ENCODE measurements around the gene DTNA.

Gene DTNA

DNA sequence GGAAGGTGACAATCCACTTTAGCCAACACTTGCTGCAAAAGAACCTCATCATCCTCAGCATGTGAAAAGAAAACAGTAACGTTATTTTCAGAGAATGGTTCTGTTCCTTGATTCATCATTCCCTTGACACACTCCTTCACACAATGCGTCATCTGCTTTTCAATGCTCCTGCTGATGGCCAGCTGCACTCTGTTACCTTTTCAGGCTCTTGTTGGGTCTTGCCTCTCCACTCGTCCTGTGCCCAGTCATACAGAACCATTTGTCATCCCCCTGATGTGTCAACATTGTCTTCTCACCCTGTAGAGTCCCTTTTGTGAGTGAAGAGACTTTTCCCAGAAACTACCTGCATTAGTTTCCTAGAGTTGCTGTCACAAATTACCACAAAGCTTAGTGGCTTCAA lies 12.2 kb upstream of the DTNA start:
- no peak overlapping the region for H3K9ac ChIP-seq (ENCODE audit: low read length)
- no peak overlapping the region for H3K4me3 ChIP-seq (ENCODE audit: low read depth, low read length, poor library complexity, severe bottlenecking)
- TF ChIP-seq, protein P1, sequence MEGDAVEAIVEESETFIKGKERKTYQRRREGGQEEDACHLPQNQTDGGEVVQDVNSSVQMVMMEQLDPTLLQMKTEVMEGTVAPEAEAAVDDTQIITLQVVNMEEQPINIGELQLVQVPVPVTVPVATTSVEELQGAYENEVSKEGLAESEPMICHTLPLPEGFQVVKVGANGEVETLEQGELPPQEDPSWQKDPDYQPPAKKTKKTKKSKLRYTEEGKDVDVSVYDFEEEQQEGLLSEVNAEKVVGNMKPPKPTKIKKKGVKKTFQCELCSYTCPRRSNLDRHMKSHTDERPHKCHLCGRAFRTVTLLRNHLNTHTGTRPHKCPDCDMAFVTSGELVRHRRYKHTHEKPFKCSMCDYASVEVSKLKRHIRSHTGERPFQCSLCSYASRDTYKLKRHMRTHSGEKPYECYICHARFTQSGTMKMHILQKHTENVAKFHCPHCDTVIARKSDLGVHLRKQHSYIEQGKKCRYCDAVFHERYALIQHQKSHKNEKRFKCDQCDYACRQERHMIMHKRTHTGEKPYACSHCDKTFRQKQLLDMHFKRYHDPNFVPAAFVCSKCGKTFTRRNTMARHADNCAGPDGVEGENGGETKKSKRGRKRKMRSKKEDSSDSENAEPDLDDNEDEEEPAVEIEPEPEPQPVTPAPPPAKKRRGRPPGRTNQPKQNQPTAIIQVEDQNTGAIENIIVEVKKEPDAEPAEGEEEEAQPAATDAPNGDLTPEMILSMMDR (IDR thresholded peaks at IDR 0.05; ENCODE audit: low read length), result no peak
- no peak for TF ChIP-seq EZH2 (IDR thresholded peaks at IDR 0.05; ENCODE audit: borderline replicate concordance, low read length)
- H3K4me2 ChIP-seq (ENCODE audit: low read length), result no peak overlapping the region
- H3K36me3 ChIP-seq (ENCODE audit: insufficient read depth, low read length), result no peaks in the 10 kb centered on the region
- H3K79me2 ChIP-seq (ENCODE audit: insufficient read depth, low read length), result no peaks in the 10 kb centered on the region
- no peaks in the 10 kb centered on the region for H4K20me1 ChIP-seq (ENCODE audit: insufficient read depth, low read length)
- no peaks in the 10 kb centered on the region for H3K4me1 ChIP-seq (ENCODE audit: insufficient read depth, low read length, severe bottlenecking)
- H3F3A ChIP-seq (ENCODE audit: insufficient read depth, low read length), result no peaks in the 10 kb centered on the region
- no peak overlapping the region for H3K27ac ChIP-seq (ENCODE audit: low read depth, low read length, poor library complexity, severe bottlenecking)
- H3K9me2 ChIP-seq (ENCODE audit: low read depth, low read length), result no peaks in the 10 kb centered on the region
- no peaks in the 10 kb centered on the region for H3K27me3 ChIP-seq (ENCODE audit: insufficient read depth, low read length)
- no peaks in the 10 kb centered on the region for H3K9me3 ChIP-seq (ENCODE audit: low read length)
- no peak overlapping the region for H2AFZ ChIP-seq (ENCODE audit: low read length)

DNA sequence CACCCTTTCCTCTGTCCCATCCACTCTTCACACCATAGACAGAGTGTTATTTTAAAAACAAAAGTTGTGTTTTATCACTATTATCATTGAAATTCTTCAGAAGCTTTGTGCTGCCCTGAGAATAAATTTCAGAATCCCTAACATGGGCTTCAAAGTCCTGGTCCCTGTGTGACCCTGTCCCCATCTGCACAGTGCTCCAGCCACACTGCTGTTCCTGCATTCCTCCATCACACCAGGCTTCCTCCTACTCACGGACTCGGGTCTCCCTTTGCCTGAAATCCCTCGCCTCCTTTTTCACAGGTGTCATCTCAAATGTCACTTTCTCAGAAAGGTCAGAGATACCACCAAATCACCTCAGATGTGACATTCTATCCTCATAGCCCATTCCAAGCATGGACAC lies 8.2 kb upstream of the DTNA start:
- Histone ChIP-seq H3K27ac (ENCODE audit: low read depth, low read length, poor library complexity, severe bottlenecking) (no peak overlapping the region), H3K9me2 (ENCODE audit: low read depth, low read length) (no peaks in the 10 kb centered on the region), H3K4me1 (ENCODE audit: insufficient read depth, low read length, severe bottlenecking) (no peaks in the 10 kb centered on the region), H3F3A (ENCODE audit: insufficient read depth, low read length) (no peaks in the 10 kb centered on the region), H3K9me3 (ENCODE audit: low read length) (no peaks in the 10 kb centered on the region), H3K27me3 (ENCODE audit: insufficient read depth, low read length) (no peaks in the 10 kb centered on the region), H4K20me1 (ENCODE audit: insufficient read depth, low read length) (no peaks in the 10 kb centered on the region), H3K4me3 (ENCODE audit: low read depth, low read length, poor library complexity, severe bottlenecking) (no peak overlapping the region), H3K9ac (ENCODE audit: low read length) (no peak overlapping the region), H2AFZ (ENCODE audit: low read length) (no peak overlapping the region), H3K4me2 (ENCODE audit: low read length) (no peak overlapping the region), H3K36me3 (ENCODE audit: insufficient read depth, low read length) (no peaks in the 10 kb centered on the region), H3K79me2 (ENCODE audit: insufficient read depth, low read length) (no peaks in the 10 kb centered on the region)
- TF ChIP-seq, protein P1 (IDR thresholded peaks at IDR 0.05; ENCODE audit: low read length), result no peak
- TF ChIP-seq EZH2 (IDR thresholded peaks at IDR 0.05; ENCODE audit: borderline replicate concordance, low read length), result no peak

DNA sequence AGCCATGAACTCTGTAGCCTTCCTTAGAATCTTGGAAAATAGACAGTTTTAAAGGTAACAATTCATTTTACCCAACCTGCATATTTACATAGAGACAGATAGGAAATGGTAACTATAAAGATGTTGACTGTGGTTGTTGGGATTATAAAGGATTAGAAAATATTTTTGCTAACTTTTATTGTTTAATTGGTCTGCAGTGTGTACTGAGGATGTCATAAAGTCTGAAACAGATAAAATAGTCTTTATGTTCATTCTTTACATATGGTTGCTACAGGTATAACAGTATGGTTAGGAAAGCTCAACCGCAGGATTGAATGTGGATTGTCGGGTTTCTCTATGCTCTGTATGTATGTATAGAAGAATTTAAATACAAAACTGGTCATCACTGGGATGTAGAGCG lies 7.3 kb upstream of the DTNA start:
- H3K9me2 ChIP-seq (ENCODE audit: low read depth, low read length), result no peaks in the 10 kb centered on the region
- H3K27me3 ChIP-seq (ENCODE audit: insufficient read depth, low read length), result no peaks in the 10 kb centered on the region
- no peak overlapping the region for H3K27ac ChIP-seq (ENCODE audit: low read depth, low read length, poor library complexity, severe bottlenecking)
- H3F3A ChIP-seq (ENCODE audit: insufficient read depth, low read length), result no peaks in the 10 kb centered on the region
- no peaks in the 10 kb centered on the region for H3K79me2 ChIP-seq (ENCODE audit: insufficient read depth, low read length)
- H3K4me3 ChIP-seq (ENCODE audit: low read depth, low read length, poor library complexity, severe bottlenecking), result no peak overlapping the region
- no peaks in the 10 kb centered on the region for H3K9me3 ChIP-seq (ENCODE audit: low read length)
- H3K9ac ChIP-seq (ENCODE audit: low read length), result no peak overlapping the region
- H3K36me3 ChIP-seq (ENCODE audit: insufficient read depth, low read length), result no peaks in the 10 kb centered on the region
- H3K4me1 ChIP-seq (ENCODE audit: insufficient read depth, low read length, severe bottlenecking), result no peaks in the 10 kb centered on the region
- H3K4me2 ChIP-seq (ENCODE audit: low read length), result no peak overlapping the region
- H2AFZ ChIP-seq (ENCODE audit: low read length), result no peak overlapping the region
- H4K20me1 ChIP-seq (ENCODE audit: insufficient read depth, low read length), result no peaks in the 10 kb centered on the region
- no peak for TF ChIP-seq EZH2 (IDR thresholded peaks at IDR 0.05; ENCODE audit: borderline replicate concordance, low read length)
- TF ChIP-seq, protein P1 (IDR thresholded peaks at IDR 0.05; ENCODE audit: low read length), result no peak

Measured in OCI-LY1 (cell line).